ENCODE measurements around the gene TSC2.
A peak's percentile ranks its signal among the peaks of the same experiment; 100 is the strongest.

TSC2 gene

DNA sequence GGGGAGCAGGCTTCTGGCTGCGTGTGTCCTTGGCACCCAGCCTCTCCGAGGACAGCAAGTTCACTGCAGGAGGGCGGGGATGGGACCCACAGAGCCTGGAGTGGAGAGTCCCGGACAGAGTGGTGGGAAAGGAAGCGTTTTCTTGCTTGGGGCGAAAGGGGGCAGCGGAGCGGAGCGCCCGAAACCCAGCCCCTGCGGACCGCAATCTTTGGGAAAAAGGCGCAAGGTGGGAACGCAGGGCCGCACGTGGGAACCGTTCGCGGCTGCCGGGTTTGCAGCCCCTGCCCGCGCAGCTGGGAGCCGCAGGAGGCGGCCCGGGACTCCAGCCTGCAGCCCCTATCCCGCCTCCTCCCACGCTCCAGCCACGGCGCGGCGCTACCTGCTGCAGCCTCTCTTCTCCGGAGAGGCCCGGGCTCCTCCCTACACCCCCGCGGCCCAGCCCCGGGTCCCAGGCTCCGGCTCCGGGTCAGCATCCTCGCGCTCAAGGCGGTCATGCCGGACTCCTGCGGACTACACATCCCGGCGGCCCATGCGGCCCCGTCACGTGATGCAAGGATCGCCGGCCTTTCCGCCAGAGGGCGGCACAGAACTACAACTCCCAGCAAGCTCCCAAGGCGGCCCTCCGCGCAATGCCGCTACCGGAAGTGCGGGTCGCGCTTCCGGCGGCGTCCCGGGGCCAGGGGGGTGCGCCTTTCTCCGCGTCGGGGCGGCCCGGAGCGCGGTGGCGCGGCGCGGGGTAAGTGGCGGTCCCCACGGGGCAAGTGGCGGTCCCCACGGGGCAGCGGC, at the start of gene TSC2, which contains the start of gene NTHL1:
Gene TSC2 (plus strand): TSS at position 656 of the 786 bp plus-strand sequence. CDS start 631 bp downstream, outside the sequence.
Gene NTHL1 (minus strand): TSS at position 505 of the 786 bp plus-strand sequence. CDS start 11 bp downstream, at position 494.
- peak; percentile 98 for DNase-seq (ENCODE audit: low spot score)

GRCh38 chr16:1998360-1998835, 49.4 kb upstream of the TSC2 start:
- DNase-seq (ENCODE audit: low spot score) = no peak

GRCh38 chr16:1998852-1999801, 48.7 kb upstream of the TSC2 start:
- no peak for DNase-seq (ENCODE audit: low spot score)

- DNase-seq (ENCODE audit: low spot score) = no peak
These were observed 47.8 kb upstream of the TSC2 start for GRCh38 chr16:1999866-2000514.

DNA sequence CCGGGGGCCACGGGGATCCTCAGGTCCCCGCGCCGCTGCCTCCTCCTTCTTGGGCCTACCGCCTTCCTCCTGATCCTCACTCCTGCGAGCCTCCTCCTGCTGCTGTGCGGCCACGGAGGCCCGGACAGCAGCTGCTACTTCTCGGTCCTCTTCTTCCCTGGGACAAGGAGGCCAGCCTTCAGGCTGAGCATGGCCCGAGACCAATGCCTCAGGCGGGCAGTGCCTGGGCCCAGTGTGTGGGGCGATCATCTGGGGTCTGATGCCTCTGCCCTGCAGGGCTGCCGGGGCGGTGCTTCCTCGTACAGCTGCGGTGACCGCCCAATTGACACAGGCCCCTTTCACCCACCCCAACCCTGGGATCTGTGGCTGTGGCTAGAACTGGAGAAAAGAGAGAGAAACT, 46.8 kb upstream of the TSC2 start:
- no peak for DNase-seq (ENCODE audit: low spot score)

GRCh38 chr16:2001456-2002355, 46.1 kb upstream of the TSC2 start:
- DNase-seq (ENCODE audit: low spot score) = no peak

- DNase-seq (ENCODE audit: low spot score) = no peak
These were observed 45.2 kb upstream of the TSC2 start for GRCh38 chr16:2002406-2003230.

- no peak for DNase-seq (ENCODE audit: low spot score)
These were observed 44.5 kb upstream of the TSC2 start for GRCh38 chr16:2003231-2003826.

GRCh38 chr16:2003827-2004641, 43.8 kb upstream of the TSC2 start:
- peak; percentile 90 for DNase-seq (ENCODE audit: low spot score)

DNA sequence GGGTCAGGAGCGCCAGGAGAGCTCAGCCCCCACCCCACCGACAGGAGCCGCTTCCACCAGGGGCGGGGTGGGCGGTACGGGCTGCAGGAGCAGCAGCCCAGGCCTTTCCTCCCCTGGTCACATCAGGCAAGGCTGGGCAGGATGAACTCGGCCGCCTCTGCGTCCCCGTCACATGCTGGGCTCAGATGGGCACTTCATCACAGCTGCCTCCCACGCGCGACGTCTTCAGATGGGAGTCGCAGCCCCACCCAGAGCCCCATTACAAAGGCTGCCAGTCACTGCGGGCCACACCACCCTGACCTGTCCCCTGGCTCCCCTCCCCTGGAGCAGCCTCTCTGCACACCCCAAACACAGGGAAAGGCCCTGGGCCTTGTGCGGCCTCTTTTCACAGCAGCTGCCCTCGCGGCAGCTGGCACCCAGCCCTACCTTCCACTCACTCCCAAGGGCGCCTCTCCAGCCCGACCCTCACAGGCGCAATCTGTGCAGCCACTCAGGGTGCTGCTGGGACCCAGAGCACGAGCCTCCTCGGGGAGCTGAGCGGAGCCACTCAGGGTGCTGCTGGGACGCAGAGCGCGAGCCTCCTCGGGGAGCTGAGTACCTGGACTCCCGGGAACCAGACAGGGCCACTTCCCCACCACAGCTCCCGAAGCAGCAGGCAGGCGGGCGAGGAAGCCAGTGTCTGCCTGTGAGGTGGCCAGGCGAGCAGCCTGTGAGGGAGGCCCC, 42.8 kb upstream of the TSC2 start:
- no peak for DNase-seq (ENCODE audit: low spot score)

GRCh38 chr16:2005646-2006045, 42.1 kb upstream of the TSC2 start:
- no peak for DNase-seq (ENCODE audit: low spot score)

GRCh38 chr16:2006317-2006716, 41.5 kb upstream of the TSC2 start:
- no peak for DNase-seq (ENCODE audit: low spot score)

DNA sequence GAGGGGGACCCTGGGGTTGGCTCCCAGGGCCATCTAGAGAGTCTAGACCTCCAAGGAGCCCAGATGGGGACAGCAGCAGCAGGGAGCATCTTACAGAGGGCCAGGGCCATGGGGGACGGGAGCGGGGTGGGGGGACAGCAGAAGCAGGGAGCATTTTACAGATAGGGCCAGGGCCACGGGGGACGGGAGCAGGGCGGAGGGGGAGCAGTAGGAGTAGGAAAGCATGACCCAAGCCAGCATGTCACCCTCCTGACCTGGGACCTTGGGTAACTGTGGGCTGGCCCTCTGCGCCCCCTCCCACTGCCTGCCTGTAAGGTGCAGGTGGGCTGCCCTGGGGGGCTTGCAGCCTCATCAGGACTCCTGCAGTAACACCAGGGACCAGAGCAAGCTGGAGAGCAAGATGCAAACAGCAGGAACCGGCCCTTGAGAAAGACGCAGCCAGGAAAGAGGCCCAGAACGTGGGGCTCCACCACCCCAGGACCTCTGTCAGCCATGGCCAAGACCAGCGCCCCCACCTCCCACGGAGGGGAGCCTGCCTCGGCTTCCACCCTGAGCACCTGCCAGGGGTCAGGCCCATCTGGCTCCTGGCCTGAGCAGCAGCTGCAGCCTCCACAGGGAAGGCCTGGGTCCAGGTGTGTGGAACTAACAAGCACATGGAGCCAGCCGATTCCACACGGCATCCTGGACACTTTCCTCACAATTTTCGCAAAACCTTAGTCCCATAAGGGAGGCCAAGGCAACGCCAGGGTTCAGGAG, 40.5 kb upstream of the TSC2 start:
- DNase-seq (ENCODE audit: low spot score) = no peak

- no peak for DNase-seq (ENCODE audit: low spot score)
These were observed 39.7 kb upstream of the TSC2 start for GRCh38 chr16:2008009-2008526.

- DNase-seq (ENCODE audit: low spot score) = no peak
These were observed 39.1 kb upstream of the TSC2 start for GRCh38 chr16:2008631-2009163.

GRCh38 chr16:2009164-2009711, 38.5 kb upstream of the TSC2 start:
- no peak for DNase-seq (ENCODE audit: low spot score)
